Ecto neural progenitor cell (in vitro differentiated cells): ENCODE data around the gene HES3.

Experiments
- DNase-seq: peaks from one replicate; pipeline ENCODE4 v3.0.0-alpha.2; 2018; ENCODE audit warnings: low spot score

Gene HES3

DNA sequence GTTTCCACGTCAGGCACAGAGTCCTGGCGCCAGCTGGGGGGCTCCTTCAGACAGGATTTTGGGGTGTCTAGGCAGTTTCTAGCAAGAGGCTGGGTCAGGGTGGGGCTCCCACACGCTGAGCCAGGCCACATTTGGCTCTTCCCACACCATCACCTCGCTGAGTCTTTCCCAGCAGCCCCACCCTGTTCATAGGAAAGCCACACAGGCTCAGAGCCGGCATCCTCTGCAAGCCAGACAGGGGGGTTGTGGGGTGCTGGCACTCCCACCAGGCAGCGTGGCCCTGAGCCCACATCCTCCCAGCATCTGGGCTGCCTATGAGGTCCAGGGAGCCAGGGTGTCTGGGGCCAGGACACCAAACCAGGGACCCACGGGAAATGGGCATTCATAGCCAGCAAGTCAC lies 19.7 kb downstream of the HES3 start:
- no peak for DNase-seq

- no peak for DNase-seq
These were observed 21.2 kb downstream of the HES3 start for GRCh38 chr1:6265151-6265550.

DNA sequence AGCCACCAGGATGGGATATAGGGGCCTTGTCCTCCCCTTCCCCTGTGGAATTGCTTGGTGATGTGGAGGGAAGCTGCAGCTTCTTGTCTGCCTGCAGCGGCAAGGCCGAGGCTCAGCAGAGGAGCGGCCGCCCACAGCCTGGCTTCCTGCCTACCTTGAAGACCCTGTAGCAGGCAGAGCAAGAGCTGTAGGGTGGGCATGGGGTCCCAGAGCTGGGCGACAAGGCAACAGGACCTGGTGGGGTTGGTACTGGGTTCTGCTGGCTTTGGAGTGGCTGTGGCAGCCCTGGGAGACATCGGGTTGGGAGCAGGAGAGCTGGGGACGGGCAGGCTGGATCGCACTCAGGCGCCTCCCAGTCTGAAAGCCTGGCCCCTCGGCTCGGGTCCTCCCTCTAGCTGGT lies 22.7 kb downstream of the HES3 start:
- DNase-seq, result no peak

DNA sequence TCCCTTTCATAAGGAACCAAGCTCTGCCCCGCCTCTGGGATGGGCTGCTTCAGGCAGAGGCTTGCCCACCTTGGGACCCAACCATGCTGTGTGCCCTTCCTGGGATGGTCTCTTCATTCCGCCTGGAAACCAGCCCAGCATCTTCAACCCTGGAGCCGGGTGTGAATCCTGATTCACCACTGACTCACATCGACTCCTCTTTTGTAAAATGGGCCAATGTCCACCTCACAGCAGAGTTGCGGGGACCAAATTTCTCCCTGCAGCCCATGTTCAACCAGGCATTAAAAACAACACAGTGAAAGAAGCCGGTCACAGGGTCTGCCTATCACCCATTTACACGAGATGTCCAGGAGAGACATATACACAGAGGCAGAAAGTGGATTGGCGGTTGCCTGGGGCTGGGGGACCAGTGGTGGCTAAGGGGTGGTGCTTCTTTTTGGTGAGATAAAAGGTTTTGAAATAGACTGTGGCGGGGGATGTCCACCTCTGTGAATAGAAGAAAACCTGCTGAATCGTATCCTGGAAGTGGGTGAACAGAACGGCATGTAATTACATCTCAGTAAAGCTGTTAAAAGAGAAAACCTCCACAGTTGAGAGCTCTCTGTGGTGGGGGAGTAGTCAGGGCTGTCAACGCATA lies 23.8 kb downstream of the HES3 start:
- no peak for DNase-seq

DNA sequence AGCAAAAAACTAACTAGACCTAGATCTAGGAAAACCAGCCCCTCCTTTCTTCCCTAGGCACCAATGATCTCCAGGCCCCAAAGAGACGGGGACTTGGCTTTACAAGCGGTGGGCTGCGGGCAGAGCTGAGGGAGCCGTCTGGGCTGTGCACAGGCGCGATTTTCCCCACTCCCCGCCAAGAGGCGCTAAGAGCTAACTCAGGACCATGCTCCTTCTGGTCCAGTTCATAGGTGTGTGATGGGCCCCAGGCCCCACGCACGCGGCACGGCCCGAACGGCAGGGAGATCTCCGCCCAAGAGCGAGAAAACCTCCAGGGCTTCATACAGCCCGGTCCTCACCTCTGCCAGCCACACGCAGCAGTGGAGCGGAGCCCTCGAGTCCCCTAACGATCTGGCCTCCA lies 24.4 kb downstream of the HES3 start:
- no peak for DNase-seq

- no peak for DNase-seq
These were observed 25.3 kb downstream of the HES3 start for GRCh38 chr1:6269296-6269695.

DNA sequence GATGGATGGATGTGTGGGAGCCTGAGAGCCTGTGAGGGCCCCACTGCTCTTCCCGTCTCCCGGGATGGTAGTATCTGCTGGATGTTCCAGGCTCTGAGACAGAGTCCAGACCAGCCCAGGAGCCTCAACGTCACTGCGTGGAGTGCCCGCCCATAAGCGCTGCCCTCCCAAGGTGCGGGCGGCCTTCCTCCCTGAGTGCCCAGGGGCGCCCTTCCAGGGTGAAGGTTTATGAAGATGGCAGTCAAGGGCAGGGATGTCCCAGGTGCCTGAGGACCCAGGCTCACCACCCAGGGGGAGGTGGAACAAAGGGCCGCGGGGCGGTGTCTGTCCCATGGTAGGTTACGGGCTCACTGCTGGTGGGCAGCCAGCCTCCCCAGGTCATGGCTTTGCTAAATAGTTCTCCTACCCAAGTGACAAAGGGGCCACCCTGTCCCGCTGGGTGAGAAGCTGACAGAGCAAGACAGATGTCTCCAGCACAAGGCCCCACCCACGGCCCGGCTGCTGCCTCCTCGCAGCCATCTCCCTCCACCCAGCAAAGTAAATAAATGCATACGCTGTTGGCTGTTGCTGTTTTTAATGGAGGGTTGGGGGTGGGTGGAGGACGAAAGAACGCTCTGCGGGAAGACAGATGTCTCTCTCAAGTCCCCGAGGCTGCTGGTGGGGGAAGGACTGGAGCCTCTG lies 25.9 kb downstream of the HES3 start:
- DNase-seq, result no peak

GRCh38 chr1:6270401-6270800 lies 26.4 kb downstream of the HES3 start:
- no peak for DNase-seq

DNA sequence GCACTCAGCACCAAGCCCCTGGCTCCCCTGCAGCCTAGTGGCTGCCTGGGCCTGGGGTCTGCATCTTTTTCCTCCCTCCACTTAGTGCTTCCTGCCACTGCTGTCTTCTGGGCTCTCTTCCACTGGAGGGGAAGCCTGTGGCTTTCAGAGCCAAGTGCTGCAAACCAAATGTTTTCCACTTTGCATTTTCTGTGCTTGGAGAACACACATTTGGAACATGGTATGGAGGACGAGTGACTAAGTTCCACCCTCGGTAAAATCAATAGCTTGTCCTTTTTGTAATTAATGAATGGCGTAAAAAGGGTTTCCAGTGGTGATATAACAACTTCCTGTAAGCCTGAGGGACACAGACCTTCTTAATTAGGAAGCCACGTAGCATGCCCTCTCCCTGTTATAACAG lies 27.0 kb downstream of the HES3 start:
- DNase-seq, result no peak

DNA sequence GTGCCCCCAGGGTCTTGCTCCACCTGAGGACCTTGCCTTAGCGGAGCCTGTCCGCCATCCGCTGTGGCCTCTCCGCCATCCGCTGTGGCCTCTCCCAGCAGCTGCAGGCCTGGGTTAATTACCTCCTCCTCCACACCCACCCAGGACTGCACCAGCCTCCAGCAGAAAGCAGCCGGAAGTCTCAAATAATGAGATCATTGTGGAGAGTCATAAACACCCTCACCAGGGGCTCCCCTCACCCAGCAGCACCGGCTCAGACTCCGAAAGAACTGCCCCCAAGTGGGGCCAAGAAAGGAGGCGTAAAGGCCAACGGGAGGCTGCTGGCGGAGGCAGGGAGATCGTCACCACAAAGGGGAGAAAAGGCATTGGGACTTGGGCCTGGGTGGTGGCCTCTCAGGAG lies 27.6 kb downstream of the HES3 start:
- DNase-seq, result no peak

DNA sequence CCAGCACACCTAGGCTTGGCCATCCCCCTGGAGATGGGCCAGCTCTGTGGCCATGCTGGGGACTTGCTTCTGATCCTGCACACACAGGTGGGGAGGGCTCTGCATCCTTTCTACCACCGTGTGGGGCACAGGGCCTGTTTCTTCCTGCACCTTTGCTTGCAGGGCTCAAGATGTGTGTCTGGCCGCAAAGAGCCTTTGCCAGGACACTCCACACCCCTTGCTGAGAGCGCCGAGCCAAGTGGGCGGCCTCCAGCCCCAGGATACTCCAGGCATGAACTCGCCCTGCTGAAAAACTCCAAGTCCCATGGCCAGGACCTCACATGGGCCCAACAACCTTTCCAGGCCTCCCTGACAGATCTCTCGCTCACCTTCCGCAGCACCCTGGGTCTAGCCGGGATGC lies 28.5 kb downstream of the HES3 start:
- DNase-seq, result no peak

GRCh38 chr1:6272868-6273267 lies 28.9 kb downstream of the HES3 start:
- no peak for DNase-seq

DNA sequence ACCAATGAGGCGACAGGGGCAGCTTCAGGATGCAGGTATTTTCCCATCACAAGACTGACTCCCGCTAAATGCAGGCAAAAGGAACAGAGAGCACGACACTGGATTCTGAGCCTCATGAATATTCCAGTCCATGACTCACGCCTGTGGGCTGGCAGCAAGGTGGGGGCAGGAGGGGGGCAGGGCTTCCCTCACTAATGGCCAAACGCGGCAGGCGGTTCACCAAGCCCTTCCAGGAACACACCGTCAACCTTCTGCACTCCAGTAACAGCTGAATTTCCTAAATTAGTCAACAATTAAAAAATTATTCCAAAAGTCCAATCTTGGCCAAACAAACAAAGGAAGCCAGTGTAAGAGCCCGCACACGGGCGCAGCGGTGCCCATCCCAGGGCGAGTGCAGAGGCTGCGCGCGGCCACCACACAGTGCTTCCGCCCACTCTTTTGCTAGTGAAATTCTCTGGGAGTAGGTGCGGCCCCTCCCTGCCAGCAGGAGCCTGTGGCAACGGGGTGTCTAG lies 29.5 kb downstream of the HES3 start:
- DNase-seq, result no peak

GRCh38 chr1:6274102-6274501 lies 30.1 kb downstream of the HES3 start:
- DNase-seq, result no peak

DNA sequence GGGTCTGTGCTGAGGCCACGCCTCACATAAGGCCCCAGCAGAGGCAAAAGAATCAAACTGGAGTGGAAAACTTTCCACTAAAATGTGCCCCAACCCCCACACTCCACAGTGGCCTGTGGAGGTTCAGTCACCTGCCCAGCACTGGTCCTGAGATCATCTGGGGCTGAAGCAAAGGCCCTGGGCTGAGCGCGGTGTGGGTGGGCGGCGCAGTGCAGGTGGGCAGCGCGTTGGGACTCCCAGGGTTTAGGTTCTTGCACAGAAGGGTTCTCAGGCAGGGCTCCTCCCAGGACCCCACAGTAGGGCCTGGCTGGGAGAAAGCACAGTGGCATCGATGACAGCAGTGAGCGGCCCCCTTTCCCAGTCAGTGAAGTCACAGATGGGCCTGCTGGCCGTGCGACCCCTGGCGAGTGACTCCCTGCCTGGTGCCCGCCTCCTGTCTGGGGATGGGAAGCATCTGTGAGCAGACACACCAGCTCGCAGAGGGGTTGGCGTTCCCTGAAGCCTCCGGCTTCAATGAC lies 30.7 kb downstream of the HES3 start:
- DNase-seq, result no peak

GRCh38 chr1:6275826-6276782 lies 32.1 kb downstream of the HES3 start:
- DNase-seq, result peak; percentile 60

- DNase-seq, result no peak
These were observed 33.0 kb downstream of the HES3 start for GRCh38 chr1:6276811-6277555.

- DNase-seq, result no peak
These were observed 34.3 kb downstream of the HES3 start for GRCh38 chr1:6278263-6278662.

DNA sequence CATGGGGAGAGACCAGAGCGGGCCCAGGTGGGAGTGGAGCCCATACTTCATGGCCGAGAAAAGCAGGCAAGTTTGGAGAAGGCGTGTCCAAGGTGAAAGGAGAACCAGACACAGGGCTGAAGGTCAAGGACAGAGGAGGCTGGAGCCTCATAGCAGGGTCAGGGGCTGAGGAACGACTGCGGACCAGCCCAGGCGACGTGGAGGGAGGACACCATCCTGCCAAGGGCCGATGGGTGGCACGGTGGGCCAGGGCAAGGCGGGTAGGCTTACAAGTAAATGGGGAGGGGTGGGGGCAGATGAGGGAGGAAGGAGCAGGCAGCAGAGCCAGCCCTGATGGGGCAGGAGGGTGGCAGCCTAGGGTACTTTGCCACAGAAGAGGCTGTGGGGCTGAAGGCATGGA lies 35.1 kb downstream of the HES3 start:
- no peak for DNase-seq

- no peak for DNase-seq
These were observed 35.8 kb downstream of the HES3 start for GRCh38 chr1:6279613-6280383.
